NCI-H82 treated with DMSO at 0.1 percent for 48 hours (cell line): ENCODE data around the gene CYSTM1.
"Not testable (repeated sequence)": the region's sequence is repeated elsewhere in the genome, so short reads cannot be mapped to it uniquely, and the experiment has no call there.

Experiments used
- DNase-seq: peaks from one replicate; lab custom pipeline; 2025; ENCODE audit not compliant: unreplicated experiment; lab: John Stamatoyannopoulos, UW

Gene CYSTM1

GRCh38 chr5:140148508-140148907, 26.5 kb upstream of the CYSTM1 start:
- no peak for DNase-seq

- DNase-seq = no peak
Measured at GRCh38 chr5:140150201-140150600, 24.8 kb upstream of the CYSTM1 start.

GRCh38 chr5:140151144-140152021, 23.6 kb upstream of the CYSTM1 start:
- no peak for DNase-seq

DNA sequence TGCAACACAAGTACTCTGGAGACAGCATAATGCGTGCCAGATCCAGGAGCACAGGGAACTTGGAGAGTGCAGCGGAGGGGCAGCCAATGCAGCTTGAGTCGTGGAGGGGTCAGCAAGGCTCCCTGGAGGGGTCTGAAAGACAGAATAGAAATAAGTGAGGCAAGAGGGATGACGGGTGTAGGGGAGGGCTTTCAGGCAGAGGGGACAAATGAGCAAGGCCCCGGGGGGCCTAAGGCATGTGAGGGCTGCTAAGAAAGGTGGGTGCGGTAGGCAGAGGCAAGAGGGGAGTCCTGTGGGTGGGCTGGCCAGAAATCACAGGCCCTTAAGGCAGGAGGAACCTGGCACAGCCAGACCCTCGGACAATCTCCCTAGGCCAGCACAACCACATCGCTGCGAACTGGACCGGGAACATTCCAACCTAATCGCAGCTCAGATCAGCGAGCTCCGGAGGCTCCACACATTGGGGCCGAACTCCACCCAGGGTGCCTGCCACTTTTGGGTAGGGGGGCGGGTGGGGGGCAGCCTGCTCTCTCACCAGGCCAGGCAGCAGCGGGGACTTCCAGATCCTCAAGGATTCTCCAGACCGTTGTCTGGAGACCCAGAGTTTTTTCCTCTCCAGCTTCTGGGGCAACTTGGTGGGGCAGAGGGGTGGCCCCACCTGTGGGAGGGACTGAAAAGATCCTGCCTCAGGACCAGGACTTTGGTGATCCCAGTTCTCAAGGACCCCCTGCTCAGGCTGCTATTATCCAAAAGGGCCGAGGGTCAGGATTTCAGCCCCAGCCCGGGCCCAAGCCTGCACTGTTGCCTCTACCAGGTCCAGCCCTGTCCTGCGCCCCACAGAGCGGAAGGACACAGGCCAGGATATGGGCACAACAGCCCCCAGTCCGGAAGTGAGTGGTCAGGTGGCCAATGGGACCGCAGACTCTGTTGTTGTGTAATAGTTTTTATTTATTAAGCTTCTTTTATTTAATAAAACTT, 22.7 kb upstream of the CYSTM1 start:
- DNase-seq = no peak

GRCh38 chr5:140153255-140153654, 21.7 kb upstream of the CYSTM1 start:
- DNase-seq = no peak

DNA sequence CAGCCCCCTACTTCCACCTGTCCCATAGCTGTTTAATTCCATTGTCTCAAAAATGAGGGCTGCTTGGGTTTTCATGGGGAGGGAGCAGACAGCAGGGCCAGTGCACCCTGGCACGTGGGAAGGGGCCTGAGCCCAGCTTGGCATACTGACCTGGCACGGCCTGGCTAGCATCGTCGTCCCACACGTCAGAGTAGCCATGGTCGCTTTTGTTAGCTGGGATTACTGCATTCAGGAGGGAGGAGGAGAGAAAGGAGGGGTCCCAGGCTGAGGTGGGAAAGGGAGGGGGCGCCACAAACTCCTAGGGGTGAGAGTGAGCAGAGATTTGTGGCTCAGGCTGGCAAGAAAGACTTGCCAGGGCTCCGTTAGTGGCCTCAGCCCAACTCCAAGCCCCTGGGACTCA, 21.1 kb upstream of the CYSTM1 start:
- DNase-seq = no peak

- not testable (repeated sequence) for DNase-seq
Measured at GRCh38 chr5:140154710-140155381, 20.1 kb upstream of the CYSTM1 start.

- peak; percentile 26 for DNase-seq
Measured at GRCh38 chr5:140157032-140157781, 17.8 kb upstream of the CYSTM1 start.

DNA sequence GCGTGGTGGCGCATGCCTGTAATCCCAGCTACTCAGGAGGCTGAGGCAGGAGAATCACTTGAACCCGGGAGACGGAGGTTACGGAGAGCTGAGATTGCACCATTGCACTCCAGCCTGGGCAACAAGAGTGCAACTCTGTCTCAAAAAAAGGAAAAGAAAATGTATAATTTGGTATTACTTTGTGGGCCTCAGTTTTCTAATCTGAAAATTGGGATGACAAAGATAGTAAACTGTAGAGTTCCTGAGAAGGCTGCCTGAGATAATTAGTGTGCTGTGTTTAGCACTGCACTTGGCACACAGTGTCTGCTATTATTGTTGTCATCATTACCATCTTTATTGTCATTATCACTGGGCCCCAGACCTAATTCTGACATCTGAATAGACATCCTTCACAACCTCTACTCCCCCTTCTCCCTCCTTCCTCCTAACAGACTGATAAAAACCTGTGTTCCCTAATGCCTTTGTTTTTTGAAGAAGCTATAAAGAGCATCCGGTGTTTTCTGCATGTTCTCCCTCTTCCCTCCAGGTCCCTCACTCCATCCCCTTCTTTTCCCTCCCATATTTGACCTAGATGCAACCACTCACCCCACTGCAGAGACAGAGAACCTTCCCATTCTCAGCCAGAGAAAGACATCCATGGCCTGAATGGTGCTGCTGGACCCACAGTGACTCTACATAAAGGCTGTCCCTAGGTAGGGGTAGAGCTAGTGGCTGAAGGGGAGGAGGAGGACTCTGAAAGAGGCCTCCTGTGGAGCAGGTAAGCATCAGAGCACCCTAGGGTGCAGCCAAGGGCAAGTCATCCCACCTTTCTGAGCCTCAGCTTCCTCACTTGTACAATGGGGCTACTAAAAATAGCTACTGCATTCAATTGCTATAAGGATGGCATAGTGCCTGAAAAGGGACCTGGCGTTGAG, 15.7 kb upstream of the CYSTM1 start:
- no peak for DNase-seq

GRCh38 chr5:140162275-140162674, 12.7 kb upstream of the CYSTM1 start:
- DNase-seq = no peak

DNA sequence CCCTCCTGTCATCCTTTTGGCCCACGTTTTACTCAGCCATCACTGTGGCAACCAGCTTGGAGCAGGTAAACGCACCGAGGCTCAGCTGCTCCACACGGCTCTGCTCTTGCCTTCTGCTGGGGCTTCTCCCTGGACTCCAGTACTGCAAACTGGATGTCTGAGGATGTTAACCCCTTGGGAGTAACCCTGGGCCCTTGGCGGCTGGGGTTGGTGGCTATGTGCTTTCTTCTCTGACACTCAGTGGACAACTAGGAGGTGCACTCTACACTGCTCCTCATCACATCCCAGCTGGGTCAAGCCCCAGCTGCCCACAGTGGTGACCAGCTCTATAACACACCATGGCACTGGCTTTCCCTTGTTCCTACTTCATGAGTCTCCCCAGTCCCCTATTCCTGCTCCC, 12.2 kb upstream of the CYSTM1 start:
- DNase-seq = no peak

- no peak for DNase-seq
Measured at GRCh38 chr5:140165101-140165922, 9.7 kb upstream of the CYSTM1 start.

DNA sequence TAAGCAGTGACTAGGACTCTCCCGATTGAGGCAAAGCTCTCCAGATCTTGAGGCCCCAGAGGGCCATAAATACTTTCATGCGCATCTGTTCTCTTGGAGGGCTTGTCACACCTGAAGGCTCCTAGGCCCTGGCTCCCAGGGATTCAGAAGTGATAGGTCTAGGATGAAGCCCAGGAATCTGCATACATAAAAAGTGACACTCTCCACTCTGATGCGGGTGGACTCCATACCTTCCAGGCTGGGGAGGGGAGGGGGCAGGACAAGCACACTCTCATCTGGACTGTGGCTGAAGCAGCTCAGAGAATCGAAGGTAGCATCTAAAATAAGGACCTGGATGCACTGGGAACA, 9.1 kb upstream of the CYSTM1 start:
- DNase-seq = no peak

GRCh38 chr5:140166911-140167310, 8.1 kb upstream of the CYSTM1 start:
- DNase-seq = no peak

- DNase-seq = no peak
Measured at GRCh38 chr5:140168371-140168770, 6.6 kb upstream of the CYSTM1 start.

DNA sequence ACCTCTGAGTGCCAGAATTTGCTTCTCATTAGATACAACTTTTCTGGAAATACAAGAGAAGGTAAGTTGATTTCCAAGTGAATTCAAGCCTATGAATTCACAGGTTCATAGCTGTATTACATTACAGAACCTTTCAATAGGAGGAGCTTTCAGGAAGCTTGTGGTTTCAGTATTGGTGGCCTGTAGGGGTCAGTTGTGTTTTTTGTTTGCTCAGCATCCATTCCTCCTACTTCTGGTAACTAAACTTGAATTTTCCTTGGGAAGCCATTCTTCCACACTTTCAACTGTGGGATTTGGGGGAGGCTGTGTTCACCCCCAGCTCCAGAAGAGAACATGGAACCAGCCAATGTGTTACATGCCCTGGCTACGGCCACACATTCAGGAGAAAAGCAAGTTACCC, 5.6 kb upstream of the CYSTM1 start:
- DNase-seq = no peak

- no peak for DNase-seq
Measured at GRCh38 chr5:140172483-140172882, 2.5 kb upstream of the CYSTM1 start.

- no peak for DNase-seq
Measured at GRCh38 chr5:140174014-140174413, 974 bp upstream of the CYSTM1 start.
